Measurements from ENCODE around the gene PRMT6. TPM values are rescaled to one million over a fixed set of nuclear protein-coding genes. Genes with fewer than 3 reads are reported as not detected.

The PRMT6 gene
- total and polyA plus RNA-seq, 2 experiments from 2014 or later = 29.6 to 46.6 TPM

DNA sequence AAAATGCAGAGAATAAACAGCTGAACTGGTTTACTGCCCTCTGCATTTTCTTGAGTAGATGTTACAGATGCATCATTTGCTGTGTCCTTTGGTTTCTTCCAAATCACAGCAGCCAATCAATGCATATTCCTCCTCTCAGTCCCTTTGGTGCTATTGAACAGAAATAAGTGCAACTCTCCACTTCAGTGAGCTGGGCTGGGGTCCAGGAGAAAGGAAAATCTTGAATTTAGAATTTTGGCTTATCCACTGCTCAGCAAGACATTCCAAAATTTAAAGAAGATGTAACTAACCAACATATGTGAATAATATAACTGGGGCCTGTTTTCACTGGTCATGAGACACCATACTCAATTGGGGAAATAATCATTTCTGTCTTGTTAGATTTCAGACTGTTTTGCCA, 39.2 kb downstream of the PRMT6 start:
- Mint-ChIP-seq H3K27me3 (ENCODE audit: insufficient read depth, low read depth, poor library complexity) (no peaks in the 10 kb centered on the region), H3K9me3 (no peaks in the 10 kb centered on the region), H3K4me3 (no peak overlapping the region), H3K4me1 (no peaks in the 10 kb centered on the region), H3K36me3 (ENCODE audit: low read depth) (no peaks in the 10 kb centered on the region), H3K27ac (no peak overlapping the region)
- no peaks in the 10 kb centered on the region for H3F3A ChIP-seq (replicated peaks; ENCODE audit: low read depth)
- H3K27ac ChIP-seq (ENCODE audit: low read depth) = no peak overlapping the region
- no peaks in the 10 kb centered on the region for H3K36me3 ChIP-seq (ENCODE audit: insufficient read depth)
- H3K4me3 ChIP-seq = no peak overlapping the region
- no peaks in the 10 kb centered on the region for H3K4me1 ChIP-seq (ENCODE audit: insufficient read depth)
- no peaks in the 10 kb centered on the region for H3K79me2 ChIP-seq (replicated peaks; ENCODE audit: insufficient read depth)
- H3K27me3 ChIP-seq (ENCODE audit: insufficient read depth) = no peaks in the 10 kb centered on the region
- ATAC-seq = no peak
- no peak overlapping the region for H2AFZ ChIP-seq
- H3K9me2 ChIP-seq (ENCODE audit: insufficient read depth) = no peaks in the 10 kb centered on the region; the same call in 1 of the 2 replicates
- TF ChIP-seq CREB1 (CRISPR knock-in tag; IDR thresholded peaks at IDR 0.05; ENCODE audit: low read depth) (no peak), JUNB (IDR thresholded peaks at IDR 0.05; ENCODE audit: unreplicated experiment) (no peak), EZH2phosphoT487 (IDR thresholded peaks at IDR 0.05; ENCODE audit: unreplicated experiment) (no peak), ZNF331 (CRISPR knock-in tag; IDR thresholded peaks at IDR 0.05; ENCODE audit: low read depth) (no peak)
- H3K4me2 ChIP-seq = no peak overlapping the region
- no peak for DNase-seq (ENCODE audit: low spot score)
- H4K20me1 ChIP-seq (replicated peaks; ENCODE audit: insufficient read depth) = no peaks in the 10 kb centered on the region

DNA sequence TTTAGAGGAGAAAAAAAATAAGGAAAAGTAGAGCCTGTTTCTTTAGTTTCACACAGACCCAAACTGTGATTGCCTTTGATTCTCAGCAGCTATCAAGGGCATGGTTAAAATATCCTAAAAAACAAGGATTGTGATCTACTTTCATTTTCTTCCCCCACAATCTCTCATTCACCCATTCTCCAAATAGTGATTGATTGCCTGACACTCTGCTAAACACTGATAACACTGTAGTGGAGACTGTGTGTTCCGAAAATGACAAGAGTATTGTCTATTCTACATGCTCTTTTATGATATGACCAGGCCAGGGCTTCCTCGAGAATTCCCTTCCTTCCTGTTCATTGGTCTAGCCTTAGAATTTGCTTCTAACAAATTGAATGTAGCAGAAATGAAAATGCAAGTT, 40.2 kb downstream of the PRMT6 start:
- no peak overlapping the region for H2AFZ ChIP-seq

More for the DNA sequence above, 40.2 kb downstream of the PRMT6 start:
- no peak overlapping the region for H3K4me3 ChIP-seq
- Mint-ChIP-seq H3K4me3 (no peak overlapping the region), H3K27me3 (ENCODE audit: insufficient read depth, low read depth, poor library complexity) (no peaks in the 10 kb centered on the region), H3K36me3 (ENCODE audit: low read depth) (no peaks in the 10 kb centered on the region), H3K27ac (no peak overlapping the region), H3K9me3 (no peaks in the 10 kb centered on the region), H3K4me1 (no peaks in the 10 kb centered on the region)
- H4K20me1 ChIP-seq (replicated peaks; ENCODE audit: insufficient read depth) = no peaks in the 10 kb centered on the region
- H3F3A ChIP-seq (replicated peaks; ENCODE audit: low read depth) = no peaks in the 10 kb centered on the region
- no peaks in the 10 kb centered on the region for H3K36me3 ChIP-seq (ENCODE audit: insufficient read depth)
- H3K9me2 ChIP-seq (ENCODE audit: insufficient read depth) = no peaks in the 10 kb centered on the region; the same call in 1 of the 2 replicates
- no peak for DNase-seq (ENCODE audit: low spot score)
- H3K27me3 ChIP-seq (ENCODE audit: insufficient read depth) = no peaks in the 10 kb centered on the region
- no peak overlapping the region for H3K4me2 ChIP-seq
- no peak for ATAC-seq
- H3K79me2 ChIP-seq (replicated peaks; ENCODE audit: insufficient read depth) = no peaks in the 10 kb centered on the region
- no peaks in the 10 kb centered on the region for H3K4me1 ChIP-seq (ENCODE audit: insufficient read depth)
- no peak overlapping the region for H3K27ac ChIP-seq (ENCODE audit: low read depth)
- TF ChIP-seq STAT1 (IDR thresholded peaks at IDR 0.05; ENCODE audit: unreplicated experiment) = no peak
- TF ChIP-seq, protein P1, sequence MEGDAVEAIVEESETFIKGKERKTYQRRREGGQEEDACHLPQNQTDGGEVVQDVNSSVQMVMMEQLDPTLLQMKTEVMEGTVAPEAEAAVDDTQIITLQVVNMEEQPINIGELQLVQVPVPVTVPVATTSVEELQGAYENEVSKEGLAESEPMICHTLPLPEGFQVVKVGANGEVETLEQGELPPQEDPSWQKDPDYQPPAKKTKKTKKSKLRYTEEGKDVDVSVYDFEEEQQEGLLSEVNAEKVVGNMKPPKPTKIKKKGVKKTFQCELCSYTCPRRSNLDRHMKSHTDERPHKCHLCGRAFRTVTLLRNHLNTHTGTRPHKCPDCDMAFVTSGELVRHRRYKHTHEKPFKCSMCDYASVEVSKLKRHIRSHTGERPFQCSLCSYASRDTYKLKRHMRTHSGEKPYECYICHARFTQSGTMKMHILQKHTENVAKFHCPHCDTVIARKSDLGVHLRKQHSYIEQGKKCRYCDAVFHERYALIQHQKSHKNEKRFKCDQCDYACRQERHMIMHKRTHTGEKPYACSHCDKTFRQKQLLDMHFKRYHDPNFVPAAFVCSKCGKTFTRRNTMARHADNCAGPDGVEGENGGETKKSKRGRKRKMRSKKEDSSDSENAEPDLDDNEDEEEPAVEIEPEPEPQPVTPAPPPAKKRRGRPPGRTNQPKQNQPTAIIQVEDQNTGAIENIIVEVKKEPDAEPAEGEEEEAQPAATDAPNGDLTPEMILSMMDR (conservative IDR thresholded peaks at IDR 0.05; ENCODE audit: low read depth in 2 of 2) = no peak
- no peak for TF ChIP-seq ZNF331 (CRISPR knock-in tag; IDR thresholded peaks at IDR 0.05; ENCODE audit: low read depth)
- no peak for TF ChIP-seq EZH2phosphoT487 (IDR thresholded peaks at IDR 0.05; ENCODE audit: unreplicated experiment)
- TF ChIP-seq EZH2 (IDR thresholded peaks at IDR 0.05; ENCODE audit: low read depth, unreplicated experiment) = no peak
- TF ChIP-seq CREB1 (CRISPR knock-in tag; IDR thresholded peaks at IDR 0.05; ENCODE audit: low read depth) = no peak
- TF ChIP-seq NANOG (IDR thresholded peaks at IDR 0.05; ENCODE audit: borderline replicate concordance) = no peak
- TF ChIP-seq, protein P2, sequence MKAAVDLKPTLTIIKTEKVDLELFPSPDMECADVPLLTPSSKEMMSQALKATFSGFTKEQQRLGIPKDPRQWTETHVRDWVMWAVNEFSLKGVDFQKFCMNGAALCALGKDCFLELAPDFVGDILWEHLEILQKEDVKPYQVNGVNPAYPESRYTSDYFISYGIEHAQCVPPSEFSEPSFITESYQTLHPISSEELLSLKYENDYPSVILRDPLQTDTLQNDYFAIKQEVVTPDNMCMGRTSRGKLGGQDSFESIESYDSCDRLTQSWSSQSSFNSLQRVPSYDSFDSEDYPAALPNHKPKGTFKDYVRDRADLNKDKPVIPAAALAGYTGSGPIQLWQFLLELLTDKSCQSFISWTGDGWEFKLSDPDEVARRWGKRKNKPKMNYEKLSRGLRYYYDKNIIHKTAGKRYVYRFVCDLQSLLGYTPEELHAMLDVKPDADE (IDR thresholded peaks at IDR 0.05) = no peak
- no peak for TF ChIP-seq ZNF114 (CRISPR knock-in tag; IDR thresholded peaks at IDR 0.05)
- TF ChIP-seq, protein P3, sequence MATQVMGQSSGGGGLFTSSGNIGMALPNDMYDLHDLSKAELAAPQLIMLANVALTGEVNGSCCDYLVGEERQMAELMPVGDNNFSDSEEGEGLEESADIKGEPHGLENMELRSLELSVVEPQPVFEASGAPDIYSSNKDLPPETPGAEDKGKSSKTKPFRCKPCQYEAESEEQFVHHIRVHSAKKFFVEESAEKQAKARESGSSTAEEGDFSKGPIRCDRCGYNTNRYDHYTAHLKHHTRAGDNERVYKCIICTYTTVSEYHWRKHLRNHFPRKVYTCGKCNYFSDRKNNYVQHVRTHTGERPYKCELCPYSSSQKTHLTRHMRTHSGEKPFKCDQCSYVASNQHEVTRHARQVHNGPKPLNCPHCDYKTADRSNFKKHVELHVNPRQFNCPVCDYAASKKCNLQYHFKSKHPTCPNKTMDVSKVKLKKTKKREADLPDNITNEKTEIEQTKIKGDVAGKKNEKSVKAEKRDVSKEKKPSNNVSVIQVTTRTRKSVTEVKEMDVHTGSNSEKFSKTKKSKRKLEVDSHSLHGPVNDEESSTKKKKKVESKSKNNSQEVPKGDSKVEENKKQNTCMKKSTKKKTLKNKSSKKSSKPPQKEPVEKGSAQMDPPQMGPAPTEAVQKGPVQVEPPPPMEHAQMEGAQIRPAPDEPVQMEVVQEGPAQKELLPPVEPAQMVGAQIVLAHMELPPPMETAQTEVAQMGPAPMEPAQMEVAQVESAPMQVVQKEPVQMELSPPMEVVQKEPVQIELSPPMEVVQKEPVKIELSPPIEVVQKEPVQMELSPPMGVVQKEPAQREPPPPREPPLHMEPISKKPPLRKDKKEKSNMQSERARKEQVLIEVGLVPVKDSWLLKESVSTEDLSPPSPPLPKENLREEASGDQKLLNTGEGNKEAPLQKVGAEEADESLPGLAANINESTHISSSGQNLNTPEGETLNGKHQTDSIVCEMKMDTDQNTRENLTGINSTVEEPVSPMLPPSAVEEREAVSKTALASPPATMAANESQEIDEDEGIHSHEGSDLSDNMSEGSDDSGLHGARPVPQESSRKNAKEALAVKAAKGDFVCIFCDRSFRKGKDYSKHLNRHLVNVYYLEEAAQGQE (IDR thresholded peaks at IDR 0.05; ENCODE audit: unreplicated experiment) = no peak
- TF ChIP-seq POLR2AphosphoS5 (IDR thresholded peaks at IDR 0.05; ENCODE audit: low read depth) = no peak
- TF ChIP-seq JUNB (IDR thresholded peaks at IDR 0.05; ENCODE audit: unreplicated experiment) = no peak
